ENCODE results near the gene H1-8.
"Not testable (repeated sequence)": the region's sequence is repeated elsewhere in the genome, so short reads cannot be mapped to it uniquely, and the experiment has no call there.

GRCh38 chr3:129515821-129516432 is 27.0 kb upstream of the H1-8 start:
- not testable (repeated sequence) for TF ChIP-seq CTCF (IDR thresholded peaks at IDR 0.05; ENCODE audit: poor library complexity); EZH2 (IDR thresholded peaks at IDR 0.05; ENCODE audit: borderline replicate concordance)

All from hepatocyte (in vitro differentiated cells).